Ishikawa (cell line): ENCODE data around the gene OR11H7.

Experiments
- CEBPB ChIP-seq: IDR thresholded peaks from 2 replicates; pipeline ENCODE4 v1.6.1; 2012
- CREB1 ChIP-seq: IDR thresholded peaks from 2 replicates; pipeline ENCODE4 v1.6.1; 2012; ENCODE audit warnings: low read depth
- EGR1 ChIP-seq: IDR thresholded peaks from 2 replicates; pipeline ENCODE4 v1.6.1; 2012
- EP300 ChIP-seq: IDR thresholded peaks from 2 replicates; pipeline ENCODE4 v1.6.1; 2012; ENCODE audit warnings: borderline replicate concordance
- FOXM1 ChIP-seq: IDR thresholded peaks from 2 replicates; pipeline ENCODE4 v1.6.1; 2012; ENCODE audit warnings: low read depth, borderline replicate concordance
- NFIC ChIP-seq: IDR thresholded peaks from 2 replicates; pipeline ENCODE4 v1.6.1; 2012
- RAD21 ChIP-seq: IDR thresholded peaks from 2 replicates; pipeline ENCODE4 v1.6.1; 2012; ENCODE audit warnings: low read depth
- TAF1 ChIP-seq: IDR thresholded peaks from 2 replicates; pipeline ENCODE4 v1.6.1; 2012; ENCODE audit warnings: low read depth, mild to moderate bottlenecking
- TCF12 ChIP-seq: IDR thresholded peaks from 2 replicates; pipeline ENCODE4 v1.6.1; 2012; ENCODE audit warnings: low read depth
- TEAD4 ChIP-seq: IDR thresholded peaks from 2 replicates; pipeline ENCODE4 v1.6.1; 2012
- YY1 ChIP-seq: IDR thresholded peaks from 2 replicates; pipeline ENCODE4 v1.6.1; 2012; ENCODE audit warnings: low read depth
- ZBTB7A ChIP-seq: IDR thresholded peaks from 2 replicates; pipeline ENCODE4 v1.6.1; 2012; ENCODE audit warnings: low read depth
- TF ChIP-seq, protein P1 (sequence below): IDR thresholded peaks from 2 replicates; pipeline ENCODE4 v1.6.1; 2012
- TF ChIP-seq, protein P2 (sequence below): IDR thresholded peaks from 2 replicates; pipeline ENCODE4 v1.6.1; 2012
- TF ChIP-seq, protein P3 (sequence below): IDR thresholded peaks from 2 replicates; pipeline ENCODE4 v1.6.1; 2012; ENCODE audit warnings: low read depth, mild to moderate bottlenecking

The OR11H7 gene

GRCh38 chr14:20274062-20274461 lies 45.3 kb downstream of the OR11H7 start:
- TF ChIP-seq CEBPB: no peak
- TF ChIP-seq TCF12: no peak
- no peak for TF ChIP-seq EGR1
- TF ChIP-seq TAF1: no peak
- TF ChIP-seq, protein P1, sequence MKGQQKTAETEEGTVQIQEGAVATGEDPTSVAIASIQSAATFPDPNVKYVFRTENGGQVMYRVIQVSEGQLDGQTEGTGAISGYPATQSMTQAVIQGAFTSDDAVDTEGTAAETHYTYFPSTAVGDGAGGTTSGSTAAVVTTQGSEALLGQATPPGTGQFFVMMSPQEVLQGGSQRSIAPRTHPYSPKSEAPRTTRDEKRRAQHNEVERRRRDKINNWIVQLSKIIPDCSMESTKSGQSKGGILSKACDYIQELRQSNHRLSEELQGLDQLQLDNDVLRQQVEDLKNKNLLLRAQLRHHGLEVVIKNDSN: no peak
- no peak for TF ChIP-seq EP300
- TF ChIP-seq ZBTB7A: no peak
- TF ChIP-seq TEAD4: no peak
- TF ChIP-seq NFIC: no peak
- TF ChIP-seq, protein P2, sequence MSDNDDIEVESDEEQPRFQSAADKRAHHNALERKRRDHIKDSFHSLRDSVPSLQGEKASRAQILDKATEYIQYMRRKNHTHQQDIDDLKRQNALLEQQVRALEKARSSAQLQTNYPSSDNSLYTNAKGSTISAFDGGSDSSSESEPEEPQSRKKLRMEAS: no peak
- TF ChIP-seq, protein P3, sequence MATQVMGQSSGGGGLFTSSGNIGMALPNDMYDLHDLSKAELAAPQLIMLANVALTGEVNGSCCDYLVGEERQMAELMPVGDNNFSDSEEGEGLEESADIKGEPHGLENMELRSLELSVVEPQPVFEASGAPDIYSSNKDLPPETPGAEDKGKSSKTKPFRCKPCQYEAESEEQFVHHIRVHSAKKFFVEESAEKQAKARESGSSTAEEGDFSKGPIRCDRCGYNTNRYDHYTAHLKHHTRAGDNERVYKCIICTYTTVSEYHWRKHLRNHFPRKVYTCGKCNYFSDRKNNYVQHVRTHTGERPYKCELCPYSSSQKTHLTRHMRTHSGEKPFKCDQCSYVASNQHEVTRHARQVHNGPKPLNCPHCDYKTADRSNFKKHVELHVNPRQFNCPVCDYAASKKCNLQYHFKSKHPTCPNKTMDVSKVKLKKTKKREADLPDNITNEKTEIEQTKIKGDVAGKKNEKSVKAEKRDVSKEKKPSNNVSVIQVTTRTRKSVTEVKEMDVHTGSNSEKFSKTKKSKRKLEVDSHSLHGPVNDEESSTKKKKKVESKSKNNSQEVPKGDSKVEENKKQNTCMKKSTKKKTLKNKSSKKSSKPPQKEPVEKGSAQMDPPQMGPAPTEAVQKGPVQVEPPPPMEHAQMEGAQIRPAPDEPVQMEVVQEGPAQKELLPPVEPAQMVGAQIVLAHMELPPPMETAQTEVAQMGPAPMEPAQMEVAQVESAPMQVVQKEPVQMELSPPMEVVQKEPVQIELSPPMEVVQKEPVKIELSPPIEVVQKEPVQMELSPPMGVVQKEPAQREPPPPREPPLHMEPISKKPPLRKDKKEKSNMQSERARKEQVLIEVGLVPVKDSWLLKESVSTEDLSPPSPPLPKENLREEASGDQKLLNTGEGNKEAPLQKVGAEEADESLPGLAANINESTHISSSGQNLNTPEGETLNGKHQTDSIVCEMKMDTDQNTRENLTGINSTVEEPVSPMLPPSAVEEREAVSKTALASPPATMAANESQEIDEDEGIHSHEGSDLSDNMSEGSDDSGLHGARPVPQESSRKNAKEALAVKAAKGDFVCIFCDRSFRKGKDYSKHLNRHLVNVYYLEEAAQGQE: no peak
- no peak for TF ChIP-seq YY1
- TF ChIP-seq RAD21: no peak

- no peak for TF ChIP-seq TEAD4
- TF ChIP-seq CREB1: no peak
- TF ChIP-seq, protein P1: no peak
- TF ChIP-seq, protein P2: no peak
- TF ChIP-seq EGR1: no peak
- TF ChIP-seq CEBPB: no peak
- no peak for TF ChIP-seq TAF1
- no peak for TF ChIP-seq NFIC
- TF ChIP-seq YY1: no peak
- TF ChIP-seq RAD21: no peak
- no peak for TF ChIP-seq FOXM1
- TF ChIP-seq EP300: no peak
- TF ChIP-seq, protein P3: no peak
- no peak for TF ChIP-seq TCF12
- no peak for TF ChIP-seq ZBTB7A
These were observed 48.6 kb downstream of the OR11H7 start for GRCh38 chr14:20277409-20277808.

GRCh38 chr14:20278414-20278813 lies 49.6 kb downstream of the OR11H7 start:
- TF ChIP-seq NFIC (no peak), TAF1 (no peak)
- TF ChIP-seq, protein P1: peak; percentile 51; the same call in 1 of the 2 replicates
